Liver (tissue), 9 donors: ENCODE results near the gene CD40. TPM values are rescaled to one million over a fixed set of nuclear protein-coding genes. Genes with fewer than 3 reads are reported as not detected.

Source experiments
- DNase-seq: peaks from one replicate; pipeline ENCODE4 v3.0.0-alpha.2; 2017; ENCODE audit warnings: low spot score
- H3K27ac ChIP-seq, 2 donors: one replicate each; pipeline ENCODE4 v1.7.0; 2013; ENCODE audit warnings: inconsistent platforms in 2 of 2, low read length in 2 of 2, control low read depth in 1 of 2, low read depth in 1 of 2, mild to moderate bottlenecking in 1 of 2
- H3K27me3 ChIP-seq, 4 donors: one replicate each; pipeline versions ENCODE4 v1.6.1 to v1.7.0; 2013; ENCODE audit warnings: low read length in 3 of 4, inconsistent platforms in 1 of 4, mild to moderate bottlenecking in 1 of 4, moderate library complexity in 1 of 4; ENCODE audit not compliant: control insufficient read depth in 4 of 4, insufficient read depth in 4 of 4
- H3K36me3 ChIP-seq, 4 donors: one replicate each; pipeline versions ENCODE4 v1.6.1 to v1.7.0; 2013; ENCODE audit warnings: low read length in 3 of 4, mild to moderate bottlenecking in 3 of 4, low read depth in 1 of 4, moderate library complexity in 1 of 4; ENCODE audit not compliant: control insufficient read depth in 4 of 4, insufficient read depth in 3 of 4
- H3K4me1 ChIP-seq, 4 donors: one replicate each; pipeline versions ENCODE4 v1.6.1 to v1.7.0; 2013; ENCODE audit warnings: low read length in 3 of 4, mild to moderate bottlenecking in 3 of 4, moderate library complexity in 1 of 4; ENCODE audit not compliant: control insufficient read depth in 4 of 4, insufficient read depth in 4 of 4
- H3K4me3 ChIP-seq, 3 donors: one replicate each; pipeline versions ENCODE4 v1.6.1 to v1.7.0; 2013; ENCODE audit warnings: low read length in 3 of 3, control low read depth in 1 of 3, low read depth in 1 of 3, mild to moderate bottlenecking in 1 of 3
- H3K9ac ChIP-seq, 2 donors: one replicate each; pipeline ENCODE4 v1.7.0; 2013; ENCODE audit warnings: low read length in 2 of 2, mild to moderate bottlenecking in 2 of 2, moderate library complexity in 2 of 2, control low read depth in 1 of 2, low read depth in 1 of 2
- H3K9me3 ChIP-seq, 4 donors: one replicate each; pipeline versions ENCODE4 v1.6.1 to v1.7.0; 2013; ENCODE audit warnings: low read length in 3 of 4; ENCODE audit not compliant: control insufficient read depth in 4 of 4
- ATF3 ChIP-seq: IDR thresholded peaks from 2 replicates; pipeline ENCODE4 v1.6.1; 2016; ENCODE audit warnings: antibody characterized with exemption
- CTCF ChIP-seq: fragments of 150-350 bp; IDR thresholded peaks from 2 replicates; pipeline ENCODE4 v1.5.1; 2017; ENCODE audit warnings: improper control_type of control experiment, low read depth, low read length; ENCODE audit not compliant: missing input control
- EGR1 ChIP-seq, 2 donors: IDR thresholded peaks; 2 replicates each; pipeline ENCODE4 v1.6.1; 2016 to 2018; ENCODE audit warnings: antibody characterized with exemption in 2 of 2, low read depth in 2 of 2
- FOXA1 ChIP-seq: IDR thresholded peaks from 2 replicates; pipeline ENCODE4 v1.6.1; 2016; ENCODE audit warnings: antibody characterized with exemption
- GABPA ChIP-seq, 2 donors: IDR thresholded peaks in 1 of 2; conservative IDR thresholded peaks in 1 of 2; 2 replicates each; pipeline ENCODE4 v1.6.1; 2016; ENCODE audit warnings: antibody characterized with exemption in 2 of 2, mild to moderate bottlenecking in 1 of 2, moderate library complexity in 1 of 2
- MAX ChIP-seq: IDR thresholded peaks from 2 replicates; pipeline ENCODE4 v1.6.1; 2016; ENCODE audit warnings: antibody characterized with exemption
- NR2F2 ChIP-seq: IDR thresholded peaks from 2 replicates; pipeline ENCODE4 v1.6.1; 2016; ENCODE audit warnings: antibody characterized with exemption
- RAD21 ChIP-seq, 2 donors: IDR thresholded peaks; 2 replicates each; pipeline ENCODE4 v1.6.1; 2016; ENCODE audit warnings: antibody characterized with exemption in 2 of 2, mild to moderate bottlenecking in 2 of 2
- REST ChIP-seq: IDR thresholded peaks from 2 replicates; pipeline ENCODE4 v1.6.1; 2016; ENCODE audit warnings: antibody characterized with exemption, mild to moderate bottlenecking
- RXRA ChIP-seq, 2 donors: IDR thresholded peaks; 2 replicates each; pipeline ENCODE4 v1.6.1; 2017 to 2018; ENCODE audit warnings: antibody characterized with exemption in 2 of 2, mild to moderate bottlenecking in 1 of 2
- SP1 ChIP-seq: IDR thresholded peaks from 2 replicates; pipeline ENCODE4 v1.6.1; 2018; ENCODE audit warnings: antibody characterized with exemption, mild to moderate bottlenecking
- TAF1 ChIP-seq: conservative IDR thresholded peaks from 2 replicates; pipeline ENCODE4 v1.6.1; 2016; ENCODE audit warnings: antibody characterized with exemption, mild to moderate bottlenecking
- YY1 ChIP-seq: IDR thresholded peaks from 2 replicates; pipeline ENCODE4 v1.6.1; 2016; ENCODE audit warnings: antibody characterized with exemption, mild to moderate bottlenecking
- ZBTB33 ChIP-seq: IDR thresholded peaks from 2 replicates; pipeline ENCODE4 v1.6.1; 2016; ENCODE audit warnings: antibody characterized with exemption
- WGBS: extraction: QIAGEN DNeasy Blood & Tissue Kit; methylation state at CpG from one replicate; pipeline ENCODE4 v1.1.7; 2013; 5-methylcytosine and 5-hydroxymethylcytosine counted together
- polyA plus RNA-seq, 2 donors: library from polyadenylated mRNA; stranded (reverse) in 1 of 2; unstranded in 1 of 2; fragments of 200-250 nt in 1 of 2; fragments of >200 nt in 1 of 2; fragmentation: Nextera tagmentation in 1 of 2; extraction: Ambion mirVana in 1 of 2; gene quantifications; one replicate each; pipeline versions ENCODE4 v1.2.1 to v1.2.3, GENCODE V29; 2013 to 2015
- total RNA-seq, 2 donors: library from RNA; depleted of rRNA; stranded (reverse); fragments of >200 nt; gene quantifications; one replicate each; pipeline ENCODE4 v1.2.3, GENCODE V29; 2014
- donor health status: healthy.
- donor health status: healthy.
- donor health status: healthy.
- donor health status: healthy.
- donor health status: healthy.

CD40 gene
- total and polyA plus RNA-seq, 4 donors: 2.2 to 9.4 (median 6.0) TPM

GRCh38 chr20:46152824-46153586 lies 34.9 kb downstream of the CD40 start (continued):
- TF ChIP-seq YY1 (no peak), ZBTB33 (no peak), NR2F2 (no peak), FOXA1 (no peak), MAX (no peak), SP1 (no peak)

GRCh38 chr20:46154305-46154704 lies 36.2 kb downstream of the CD40 start:
- Histone ChIP-seq H3K36me3 (no peaks in the 10 kb centered on the region), H3K9me3 (no peaks in the 10 kb centered on the region), H3K4me3 (no peak overlapping the region), H3K27ac (no peak overlapping the region), H3K9ac (no peak overlapping the region), H3K27me3 (peaks cover 0 to 3% (median 1%) of the 10 kb centered on the region in 4 donors), H3K4me1 (no peaks in the 10 kb centered on the region)
- no peak for DNase-seq
- TF ChIP-seq RXRA (IDR thresholded peaks at IDR 0.05) (no peak), TAF1 (no peak), CTCF (no peak), GABPA (IDR thresholded peaks at IDR 0.05 in 1 of 2, conservative IDR thresholded peaks at IDR 0.05 in 1 of 2) (no peak), MAX (no peak), RAD21 (IDR thresholded peaks at IDR 0.05) (no peak), YY1 (no peak), ATF3 (no peak), REST (no peak), EGR1 (IDR thresholded peaks at IDR 0.05; ENCODE audit: low read depth in 2 of 2) (no peak), FOXA1 (no peak)
- 87% methylated on average over 5 of the region's 5 CpGs for WGBS
